ENCODE results near the gene RUNX3.

The RUNX3 gene

DNA sequence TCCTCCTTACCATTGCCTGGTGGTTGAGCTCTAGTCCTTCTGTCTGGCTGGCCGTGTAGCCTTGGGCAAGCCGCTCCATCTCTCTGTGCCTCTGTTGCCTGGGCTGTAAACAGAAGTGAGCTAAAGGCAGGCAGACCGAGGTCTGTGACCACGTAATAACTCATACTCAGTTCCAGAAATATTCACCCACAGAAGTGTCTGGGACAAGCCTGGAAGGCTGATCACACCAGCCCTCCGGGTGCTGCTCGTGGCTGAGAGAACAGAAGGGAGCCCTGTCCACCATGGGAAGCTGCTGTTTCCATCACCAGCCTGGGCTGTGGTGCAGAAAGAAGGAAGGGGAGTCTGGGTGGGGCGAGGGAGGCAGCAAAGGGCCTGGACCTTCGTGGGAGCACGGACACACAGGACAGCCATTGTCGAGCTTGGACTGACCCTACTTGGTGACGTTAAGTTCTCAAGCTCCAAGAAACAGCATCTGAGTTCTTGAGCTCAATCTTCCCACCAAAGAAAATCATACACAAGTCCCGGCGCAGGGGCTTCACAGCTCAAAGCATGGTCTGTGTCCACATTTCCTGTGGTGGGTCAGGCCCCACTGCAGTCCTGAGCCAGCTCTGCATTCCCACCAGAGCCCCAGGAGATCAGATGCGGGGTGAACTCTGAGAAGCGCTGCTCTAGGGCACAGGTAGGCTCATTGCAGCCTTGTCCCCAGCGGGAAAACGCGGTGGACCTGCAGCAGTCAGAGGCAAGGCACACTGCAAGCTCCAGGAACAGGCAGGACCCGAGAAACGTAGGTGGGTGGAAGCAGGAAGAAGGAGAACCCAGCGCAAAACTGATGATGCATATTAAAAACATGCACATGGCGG, 61.8 kb downstream of the RUNX3 start:
- no peak for TF ChIP-seq EZH2phosphoT487 (conservative IDR thresholded peaks at IDR 0.05; ENCODE audit: low read length)
- TF ChIP-seq CTCF (IDR thresholded peaks at IDR 0.05; ENCODE audit: insufficient read depth, low read length, poor library complexity, severe bottlenecking) = no peak
- H3K9ac ChIP-seq (ENCODE audit: low read length) = no peak overlapping the region
- no peak overlapping the region for H3K4me2 ChIP-seq (ENCODE audit: low read depth, low read length, poor library complexity, severe bottlenecking)

GRCh38 chr1:24867084-24867870, 62.8 kb downstream of the RUNX3 start:
- no peak overlapping the region for H2AFZ ChIP-seq (ENCODE audit: low read depth, low read length, severe bottlenecking)
- no peaks in the 10 kb centered on the region for H4K20me1 ChIP-seq (ENCODE audit: low read depth, low read length)
- no peak overlapping the region for H3K9ac ChIP-seq (ENCODE audit: low read length)

More for the DNA sequence above, 61.8 kb downstream of the RUNX3 start:
- Histone ChIP-seq H3K9me2 (replicated peaks; ENCODE audit: insufficient read depth, low read length) (no peaks in the 10 kb centered on the region), H3K36me3 (ENCODE audit: low read length) (no peaks in the 10 kb centered on the region), H2AFZ (ENCODE audit: low read depth, low read length, severe bottlenecking) (no peak overlapping the region), H4K20me1 (ENCODE audit: low read depth, low read length) (no peaks in the 10 kb centered on the region), H3K27ac (ENCODE audit: low read depth, low read length) (no peak overlapping the region), H3K4me3 (ENCODE audit: insufficient read depth, low read length, poor library complexity, severe bottlenecking) (no peak overlapping the region), H3K79me2 (ENCODE audit: insufficient read depth, low read length) (no peaks in the 10 kb centered on the region), H3K27me3 (ENCODE audit: low read length) (no peaks in the 10 kb centered on the region), H3K9me3 (ENCODE audit: insufficient read depth, low read length) (no peaks in the 10 kb centered on the region), H3F3A (ENCODE audit: insufficient read depth) (no peaks in the 10 kb centered on the region)

More at GRCh38 chr1:24867084-24867870, 62.8 kb downstream of the RUNX3 start:
- TF ChIP-seq EZH2phosphoT487 (conservative IDR thresholded peaks at IDR 0.05; ENCODE audit: low read length) (no peak), CTCF (IDR thresholded peaks at IDR 0.05; ENCODE audit: insufficient read depth, low read length, poor library complexity, severe bottlenecking) (no peak)
- no peaks in the 10 kb centered on the region for H3K79me2 ChIP-seq (ENCODE audit: insufficient read depth, low read length)
- no peak overlapping the region for H3K27ac ChIP-seq (ENCODE audit: low read depth, low read length)
- no peaks in the 10 kb centered on the region for H3K9me2 ChIP-seq (replicated peaks; ENCODE audit: insufficient read depth, low read length)
- no peak overlapping the region for H3K4me3 ChIP-seq (ENCODE audit: insufficient read depth, low read length, poor library complexity, severe bottlenecking)
- no peaks in the 10 kb centered on the region for H3K36me3 ChIP-seq (ENCODE audit: low read length)
- no peaks in the 10 kb centered on the region for H3F3A ChIP-seq (ENCODE audit: insufficient read depth)
- no peak overlapping the region for H3K4me2 ChIP-seq (ENCODE audit: low read depth, low read length, poor library complexity, severe bottlenecking)
- no peaks in the 10 kb centered on the region for H3K27me3 ChIP-seq (ENCODE audit: low read length)
- H3K9me3 ChIP-seq (ENCODE audit: insufficient read depth, low read length) = no peaks in the 10 kb centered on the region
